ENCODE results near the gene TAF3.

TAF3 gene

GRCh38 chr10:8049865-8050555 lies 231.7 kb downstream of the TAF3 start:
- no peak for DNase-seq

GRCh38 chr10:8050556-8051108 lies 232.3 kb downstream of the TAF3 start:
- no peak for DNase-seq

GRCh38 chr10:8051109-8051821 lies 233.0 kb downstream of the TAF3 start:
- DNase-seq, result no peak

DNA sequence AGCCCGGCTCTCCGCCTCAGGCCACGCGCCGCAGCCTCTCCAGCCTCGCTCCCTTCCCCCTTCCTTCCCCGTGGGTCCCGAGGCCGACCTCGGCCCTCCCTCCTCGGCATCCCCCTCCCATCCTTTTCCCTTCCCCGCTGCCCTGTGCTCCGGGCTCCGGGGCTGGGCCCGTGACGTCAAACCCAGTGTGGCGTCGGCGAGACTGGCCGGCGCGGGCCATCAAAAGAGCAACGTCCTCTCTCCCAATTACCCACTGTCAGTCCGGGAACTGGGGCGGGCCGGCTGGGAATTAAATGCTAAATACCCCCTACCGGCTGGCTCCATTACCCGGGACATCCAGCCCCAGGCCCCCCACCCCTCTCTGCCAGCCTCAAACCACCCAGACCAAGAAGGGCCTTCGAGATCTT lies 233.5 kb downstream of the TAF3 start:
- no peak for DNase-seq

DNA sequence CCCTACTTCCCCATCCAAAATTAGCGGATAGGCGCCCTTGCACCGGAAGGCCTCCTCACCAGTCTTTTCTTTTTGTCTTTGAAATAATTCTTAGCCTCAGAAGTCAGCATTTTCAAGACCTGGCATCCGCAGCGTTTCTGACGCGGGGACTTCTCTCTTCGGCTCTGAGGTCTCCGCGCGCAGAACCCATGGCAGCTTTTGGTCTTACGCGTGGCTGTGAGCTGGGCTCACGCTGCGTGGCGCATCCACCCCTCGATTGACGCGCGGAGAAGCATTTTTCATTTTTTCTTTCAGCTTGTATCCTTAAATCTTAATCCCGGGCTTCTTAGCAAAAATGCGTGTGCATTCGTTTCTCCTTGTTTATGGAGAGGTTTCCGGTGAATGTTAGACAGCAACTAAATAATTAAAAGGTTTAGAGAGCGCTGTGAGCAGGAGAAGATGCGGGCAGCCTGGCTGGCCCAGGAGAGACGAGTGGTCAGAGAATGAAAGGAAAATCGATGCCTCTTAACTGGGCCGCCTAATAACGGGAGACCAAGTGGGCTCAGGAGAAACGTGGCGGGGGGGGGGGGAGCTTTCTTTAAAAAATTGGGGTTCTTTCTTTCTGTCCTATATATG lies 234.1 kb downstream of the TAF3 start:
- no peak for DNase-seq

DNA sequence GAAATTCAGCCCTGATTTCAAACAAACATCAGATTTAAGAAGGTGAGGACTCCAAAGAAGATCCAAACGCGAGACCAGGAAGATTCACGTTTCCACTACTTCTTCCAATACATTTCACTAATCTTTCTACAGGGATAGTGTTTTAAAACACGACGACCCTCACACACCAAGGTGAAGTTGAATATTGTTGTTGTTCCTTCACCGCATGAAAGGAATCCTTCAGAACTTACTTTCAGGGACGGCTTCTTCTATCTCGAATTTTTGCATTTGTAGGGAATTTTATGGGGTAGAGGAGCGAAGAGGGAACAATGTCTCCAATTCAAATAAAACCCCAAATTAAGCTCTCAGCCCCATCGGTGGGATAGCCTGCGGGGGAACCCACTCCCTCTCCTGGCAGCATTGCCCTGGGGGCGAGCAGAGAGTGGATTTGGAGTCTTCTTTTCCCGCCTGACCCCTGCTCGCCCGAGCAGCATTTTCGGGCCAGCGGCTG lies 234.7 kb downstream of the TAF3 start:
- no peak for DNase-seq

- DNase-seq, result peak; percentile 74
Measured at GRCh38 chr10:8053446-8054243, 235.3 kb downstream of the TAF3 start.

DNA sequence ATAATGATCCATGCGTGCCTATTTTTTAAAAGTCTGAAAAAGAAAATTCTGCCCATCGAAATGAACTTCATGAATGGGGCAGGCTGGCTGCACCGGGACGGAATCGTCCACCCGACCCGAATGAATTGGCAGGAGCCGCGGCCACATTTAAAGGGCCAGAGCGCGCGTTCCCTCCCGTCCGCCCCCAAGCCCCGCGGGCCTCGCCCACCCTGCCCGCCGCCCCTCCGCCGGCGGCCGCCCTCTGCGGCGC lies 235.9 kb downstream of the TAF3 start:
- no peak for DNase-seq

DNA sequence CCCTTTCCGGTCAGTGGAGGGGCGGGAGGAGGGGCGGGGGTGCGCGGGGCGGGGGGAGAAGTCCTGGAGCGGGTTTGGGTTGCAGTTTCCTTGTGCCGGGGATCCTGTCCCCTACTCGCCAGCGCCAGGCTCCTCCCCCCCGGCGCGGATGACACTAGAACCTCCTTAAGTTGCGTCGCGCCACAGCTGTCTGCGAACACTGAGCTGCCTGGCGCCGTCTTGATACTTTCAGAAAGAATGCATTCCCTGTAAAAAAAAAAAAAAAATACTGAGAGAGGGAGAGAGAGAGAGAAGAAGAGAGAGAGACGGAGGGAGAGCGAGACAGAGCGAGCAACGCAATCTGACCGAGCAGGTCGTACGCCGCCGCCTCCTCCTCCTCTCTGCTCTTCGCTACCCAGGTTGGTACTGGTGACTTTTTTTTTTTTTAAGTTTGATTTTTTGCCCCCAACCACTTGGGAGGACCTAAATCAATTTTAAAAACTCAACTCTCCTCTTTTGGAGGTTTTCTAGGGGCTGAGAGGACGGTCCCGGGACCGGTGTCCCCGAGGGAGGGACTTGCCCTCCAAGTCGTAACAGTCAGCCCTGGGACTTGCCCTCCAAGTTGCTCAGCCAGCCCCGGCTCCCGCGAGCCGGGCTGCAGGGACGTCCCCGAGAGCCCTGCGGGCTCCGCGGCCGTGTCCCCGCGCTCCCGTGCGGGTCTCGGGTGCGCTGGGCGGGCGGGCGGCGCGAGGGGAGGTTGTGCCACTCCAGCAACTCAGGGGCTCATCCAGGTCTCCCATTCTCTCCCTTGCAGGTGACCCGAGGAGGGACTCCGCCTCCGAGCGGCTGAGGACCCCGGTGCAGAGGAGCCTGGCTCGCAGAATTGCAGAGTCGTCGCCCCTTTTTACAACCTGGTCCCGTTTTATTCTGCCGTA lies 236.4 kb downstream of the TAF3 start, which contains the start of gene GATA3:
GATA3 (plus strand) TSS at position 195 of the 914 bp plus-strand sequence. CDS start 968 bp downstream, outside the sequence.
- peak; percentile 42 for DNase-seq

DNA sequence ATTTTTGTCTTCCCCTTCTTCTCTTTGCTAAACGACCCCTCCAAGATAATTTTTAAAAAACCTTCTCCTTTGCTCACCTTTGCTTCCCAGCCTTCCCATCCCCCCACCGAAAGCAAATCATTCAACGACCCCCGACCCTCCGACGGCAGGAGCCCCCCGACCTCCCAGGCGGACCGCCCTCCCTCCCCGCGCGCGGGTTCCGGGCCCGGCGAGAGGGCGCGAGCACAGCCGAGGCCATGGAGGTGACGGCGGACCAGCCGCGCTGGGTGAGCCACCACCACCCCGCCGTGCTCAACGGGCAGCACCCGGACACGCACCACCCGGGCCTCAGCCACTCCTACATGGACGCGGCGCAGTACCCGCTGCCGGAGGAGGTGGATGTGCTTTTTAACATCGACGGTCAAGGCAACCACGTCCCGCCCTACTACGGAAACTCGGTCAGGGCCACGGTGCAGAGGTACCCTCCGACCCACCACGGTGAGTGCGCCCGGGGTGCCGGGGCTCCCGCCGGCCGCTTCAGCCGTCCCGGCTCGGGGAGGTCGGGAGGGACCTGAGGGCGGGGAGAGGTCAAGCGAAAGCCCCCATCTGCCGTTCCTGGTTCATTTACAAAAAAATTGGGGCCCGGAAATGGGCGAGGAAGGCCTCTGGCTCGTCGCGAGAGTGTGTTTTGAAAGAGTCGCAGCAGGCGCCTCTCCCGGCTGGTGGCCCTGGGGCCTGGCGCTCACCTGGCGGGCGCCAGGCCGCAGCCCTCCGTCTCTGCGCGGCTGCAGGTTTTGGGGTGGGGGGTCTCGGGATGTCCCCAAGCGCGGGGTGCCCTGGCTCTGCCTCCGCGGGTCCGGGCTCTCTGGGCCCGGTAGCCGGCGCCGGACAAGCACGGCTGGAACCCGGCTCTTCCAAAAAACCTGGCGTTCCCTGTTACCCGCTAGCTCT lies 237.4 kb downstream of the TAF3 start:
- no peak for DNase-seq

DNA sequence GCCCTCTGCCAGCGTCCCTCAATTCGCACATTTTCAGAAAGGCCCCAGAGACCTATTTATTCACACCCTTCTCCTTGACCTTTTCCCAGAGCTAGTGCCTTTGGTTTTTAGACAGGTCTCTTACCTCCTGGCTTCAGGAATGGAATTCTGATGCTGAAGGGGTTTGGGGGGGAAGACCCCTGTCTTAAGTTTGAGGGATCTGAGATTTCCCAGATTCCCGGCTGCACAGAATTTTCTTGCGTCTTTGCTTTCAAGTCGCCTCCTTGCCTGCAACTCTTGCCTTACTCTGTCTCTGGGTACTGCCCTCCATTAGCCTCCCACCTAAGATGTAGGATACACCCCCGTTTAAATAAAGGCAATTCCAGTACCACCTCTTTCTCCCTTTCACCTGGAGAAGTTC lies 238.1 kb downstream of the TAF3 start:
- DNase-seq, result no peak

GRCh38 chr10:8056871-8057331 lies 238.6 kb downstream of the TAF3 start:
- no peak for DNase-seq

DNA sequence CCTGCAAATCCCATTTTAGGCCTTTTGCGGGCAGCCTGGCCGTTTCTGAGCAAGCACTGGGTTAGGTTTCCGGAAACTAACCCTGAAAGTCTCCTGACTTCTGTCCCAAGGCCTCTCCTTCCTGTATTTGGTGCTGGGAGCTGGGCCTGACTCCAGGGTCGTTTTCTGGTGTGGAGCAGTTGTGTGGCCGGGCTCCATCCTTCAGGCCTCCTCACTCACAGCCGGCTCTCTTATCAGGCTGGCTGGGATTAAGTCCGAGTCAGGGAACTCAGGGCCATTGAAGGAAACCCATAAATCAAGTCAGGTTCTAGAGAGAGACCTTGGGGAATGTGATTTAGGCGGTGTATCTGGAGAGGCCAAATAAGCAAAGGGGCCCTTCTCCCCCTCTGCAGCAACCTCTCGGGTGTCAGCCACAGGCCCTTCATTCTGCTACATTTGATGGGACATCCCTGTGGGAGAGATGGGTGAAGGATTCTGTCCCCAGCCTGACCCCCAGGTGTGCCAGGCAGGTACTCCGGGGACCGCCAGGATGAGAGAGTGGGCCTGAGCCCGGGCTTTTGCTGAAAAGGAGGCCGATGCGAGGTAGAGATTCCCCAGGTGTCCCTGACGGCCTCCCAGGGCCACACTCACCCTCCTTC lies 239.4 kb downstream of the TAF3 start:
- DNase-seq, result no peak

DNA sequence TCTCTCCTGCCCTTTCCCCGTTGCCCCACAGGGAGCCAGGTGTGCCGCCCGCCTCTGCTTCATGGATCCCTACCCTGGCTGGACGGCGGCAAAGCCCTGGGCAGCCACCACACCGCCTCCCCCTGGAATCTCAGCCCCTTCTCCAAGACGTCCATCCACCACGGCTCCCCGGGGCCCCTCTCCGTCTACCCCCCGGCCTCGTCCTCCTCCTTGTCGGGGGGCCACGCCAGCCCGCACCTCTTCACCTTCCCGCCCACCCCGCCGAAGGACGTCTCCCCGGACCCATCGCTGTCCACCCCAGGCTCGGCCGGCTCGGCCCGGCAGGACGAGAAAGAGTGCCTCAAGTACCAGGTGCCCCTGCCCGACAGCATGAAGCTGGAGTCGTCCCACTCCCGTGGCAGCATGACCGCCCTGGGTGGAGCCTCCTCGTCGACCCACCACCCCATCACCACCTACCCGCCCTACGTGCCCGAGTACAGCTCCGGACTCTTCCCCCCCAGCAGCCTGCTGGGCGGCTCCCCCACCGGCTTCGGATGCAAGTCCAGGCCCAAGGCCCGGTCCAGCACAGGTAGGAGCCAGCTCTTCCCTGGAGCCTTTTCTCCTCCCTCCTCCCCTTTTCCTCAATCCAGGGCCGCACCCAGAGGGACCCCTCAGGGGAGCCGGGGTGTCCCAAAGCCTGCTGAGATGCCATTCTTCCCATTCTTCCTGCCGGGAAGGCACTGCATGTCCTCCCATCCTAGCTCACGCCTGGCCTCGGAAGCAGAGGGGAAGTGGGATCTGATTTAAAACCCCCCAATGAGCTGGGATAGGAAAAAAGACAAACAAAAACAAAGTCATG lies 240.2 kb downstream of the TAF3 start:
- no peak for DNase-seq

DNA sequence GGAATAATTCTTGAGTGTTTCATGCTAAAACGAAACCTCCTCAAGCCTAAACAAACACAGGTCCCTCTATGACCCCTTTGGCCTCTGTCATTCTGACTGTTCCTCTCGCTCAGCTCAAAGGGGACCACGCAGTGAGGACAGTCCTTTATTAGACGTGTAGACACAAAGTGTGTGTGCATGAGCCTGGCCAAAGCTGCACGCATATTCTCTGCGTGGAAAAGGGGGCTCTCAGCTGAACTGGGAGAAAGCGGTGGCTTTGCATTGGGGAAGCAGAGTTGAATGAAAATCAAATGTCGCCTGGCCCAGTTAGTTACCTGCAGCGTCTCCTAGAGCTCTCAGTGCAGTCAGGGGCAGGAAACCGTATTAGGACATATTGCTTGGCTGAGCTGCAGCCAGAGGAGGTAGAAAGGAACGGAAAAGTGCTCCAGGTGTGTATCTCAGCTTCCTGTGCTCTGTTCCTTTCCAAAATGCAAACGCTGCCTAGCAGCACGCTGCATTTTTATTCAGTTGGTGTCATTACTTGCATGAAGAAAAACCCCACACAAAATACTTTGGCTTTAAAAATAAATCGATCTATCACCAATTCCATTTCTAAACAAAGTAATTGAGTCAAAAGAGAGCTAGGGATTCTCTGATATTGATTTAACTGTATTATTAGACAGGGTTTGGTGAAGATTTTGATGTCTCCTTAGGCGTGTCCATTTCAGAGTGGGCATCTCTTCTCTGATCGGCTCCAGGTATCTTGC lies 241.1 kb downstream of the TAF3 start:
- DNase-seq, result no peak

- peak; percentile 18 for DNase-seq
Measured at GRCh38 chr10:8060010-8060703, 241.9 kb downstream of the TAF3 start.

DNA sequence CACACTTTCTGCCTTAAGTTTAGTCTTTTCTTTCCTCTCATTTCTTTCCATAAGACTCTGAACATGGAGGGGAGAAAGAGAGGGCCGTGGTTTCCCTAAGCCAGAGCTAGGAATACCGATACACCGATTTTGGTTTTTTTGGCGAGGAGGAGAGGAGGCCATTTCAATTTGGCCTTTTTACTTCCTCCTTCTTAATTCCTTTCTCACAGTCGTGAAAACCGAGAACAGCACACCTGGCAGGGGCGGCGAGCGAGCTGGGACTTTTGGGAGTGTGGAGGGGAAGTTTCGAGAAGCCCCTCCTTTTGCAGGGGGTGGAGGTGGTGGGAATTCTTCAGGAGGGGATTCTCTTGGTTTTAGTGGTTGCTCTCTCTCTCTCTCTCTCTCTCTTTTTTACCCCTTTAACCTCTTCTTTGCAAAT lies 242.4 kb downstream of the TAF3 start:
- DNase-seq, result no peak
